GM18507 (cell line): Measurements from ENCODE around the gene TOLLIP.

ENCODE experiments used
- DNase-seq: peaks from one replicate; pipeline ENCODE4 v3.0.0; 2011; ENCODE audit warnings: low read depth; ENCODE audit not compliant: insufficient read length; ENCODE audit errors: extremely low spot score
- FAIRE-seq: peaks from 2 replicates; lab custom pipeline; 2011; peaks lifted over from hg19 to GRCh38; lab: Jason Lieb, UNC

The TOLLIP gene

GRCh38 chr11:1301220-1302000 lies 8.0 kb downstream of the TOLLIP start:
- no peak for DNase-seq
- FAIRE-seq = no peak

GRCh38 chr11:1300569-1301187 lies 8.8 kb downstream of the TOLLIP start:
- FAIRE-seq (no peak), DNase-seq (no peak)

- no peak for FAIRE-seq
- no peak for DNase-seq
Measured at GRCh38 chr11:1300121-1300520, 9.3 kb downstream of the TOLLIP start.

GRCh38 chr11:1299621-1300020 lies 9.8 kb downstream of the TOLLIP start:
- no peak for DNase-seq
- no peak for FAIRE-seq

- FAIRE-seq = no peak
- DNase-seq = no peak
Measured at GRCh38 chr11:1298695-1299492, 10.5 kb downstream of the TOLLIP start.

- DNase-seq = no peak
- FAIRE-seq = no peak
Measured at GRCh38 chr11:1297576-1298473, 11.6 kb downstream of the TOLLIP start.

GRCh38 chr11:1297011-1297575 lies 12.3 kb downstream of the TOLLIP start:
- FAIRE-seq (no peak), DNase-seq (no peak)

- DNase-seq (no peak), FAIRE-seq (no peak)
Measured at GRCh38 chr11:1296287-1296686, 13.1 kb downstream of the TOLLIP start.

GRCh38 chr11:1295591-1295990 lies 13.8 kb downstream of the TOLLIP start:
- FAIRE-seq (no peak), DNase-seq (no peak)

- DNase-seq (no peak), FAIRE-seq (no peak)
Measured at GRCh38 chr11:1295086-1295485, 14.3 kb downstream of the TOLLIP start.

- FAIRE-seq = no peak
- DNase-seq = no peak
Measured at GRCh38 chr11:1293619-1294015, 15.8 kb downstream of the TOLLIP start.

GRCh38 chr11:1292644-1293618 lies 16.5 kb downstream of the TOLLIP start:
- FAIRE-seq (no peak), DNase-seq (no peak)

- DNase-seq = no peak
- no peak for FAIRE-seq
Measured at GRCh38 chr11:1292018-1292643, 17.3 kb downstream of the TOLLIP start.

GRCh38 chr11:1291295-1292017 lies 18.0 kb downstream of the TOLLIP start:
- FAIRE-seq (no peak), DNase-seq (no peak)

- FAIRE-seq = no peak
Measured at GRCh38 chr11:1290052-1291040, 19.1 kb downstream of the TOLLIP start.

More at GRCh38 chr11:1290052-1291040, 19.1 kb downstream of the TOLLIP start:
- DNase-seq = no peak
